Measurements from ENCODE around the gene ASCC1.
"Not testable (repeated sequence)": the region's sequence is repeated elsewhere in the genome, so short reads cannot be mapped to it uniquely, and the experiment has no call there.

Gene ASCC1

DNA sequence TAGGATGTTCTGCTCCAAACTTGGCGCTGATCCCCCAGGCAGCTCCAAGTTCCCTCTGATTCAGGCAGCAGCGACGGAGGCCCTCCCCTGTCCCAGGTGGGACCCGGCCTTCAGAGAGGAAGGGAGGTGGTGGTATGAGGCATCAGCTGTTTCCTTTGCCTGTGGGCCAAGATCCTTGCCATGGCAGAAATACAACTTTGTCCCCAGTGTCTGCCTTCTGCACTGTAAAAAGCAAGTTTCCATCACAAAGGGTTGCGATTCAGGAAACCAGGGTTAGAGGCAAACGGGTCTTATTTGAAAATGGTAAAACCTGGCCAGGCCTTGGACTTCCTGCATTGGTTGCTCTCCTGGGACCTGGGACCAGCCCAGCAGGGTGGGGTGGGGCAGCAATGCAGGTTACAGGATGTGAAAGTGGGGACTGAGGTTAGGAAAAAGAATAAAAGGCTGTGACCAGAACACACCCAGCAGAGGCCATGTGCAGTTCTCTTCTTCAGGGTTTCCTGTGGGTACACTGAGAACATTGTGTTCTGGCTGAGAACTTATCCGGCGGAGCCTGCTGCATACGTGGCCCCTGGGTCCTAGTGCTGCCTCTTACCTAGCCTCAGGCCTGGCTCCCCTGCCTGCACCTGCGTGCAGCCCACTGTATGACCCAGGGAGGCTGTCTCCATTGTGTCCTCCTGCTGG lies 32.5 kb upstream of the ASCC1 start:
- DNase-seq: peak in 3 of 4 experiments; percentile 33 to 49 (median 35)

DNA sequence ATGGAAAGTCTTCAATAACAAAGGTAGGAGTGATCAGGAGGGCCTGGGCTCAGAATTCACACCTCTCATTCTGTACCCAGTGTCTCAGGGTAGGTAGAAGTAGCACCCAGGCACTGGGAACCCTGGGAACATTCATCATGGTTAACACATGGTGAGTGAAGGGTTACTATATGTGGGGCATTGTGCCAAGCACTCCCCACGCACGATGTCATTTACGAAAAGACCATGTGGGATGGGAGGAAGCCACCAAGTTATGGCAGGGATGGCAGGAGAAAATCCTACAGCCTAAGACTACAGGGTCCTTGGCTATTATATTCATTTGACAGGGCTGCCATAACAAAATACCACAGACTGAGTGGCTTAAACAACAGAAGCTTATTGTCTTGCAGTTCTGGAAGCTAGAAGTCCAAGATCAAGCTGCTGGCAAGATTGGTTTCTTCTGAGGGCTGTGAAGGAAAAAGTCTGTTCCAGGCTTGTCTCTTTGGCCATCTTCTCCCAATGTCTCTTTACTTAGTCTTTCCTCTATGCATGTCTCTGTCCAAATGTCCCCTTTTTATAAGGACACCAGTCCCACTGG lies 30.0 kb upstream of the ASCC1 start:
- no peak for DNase-seq

DNA sequence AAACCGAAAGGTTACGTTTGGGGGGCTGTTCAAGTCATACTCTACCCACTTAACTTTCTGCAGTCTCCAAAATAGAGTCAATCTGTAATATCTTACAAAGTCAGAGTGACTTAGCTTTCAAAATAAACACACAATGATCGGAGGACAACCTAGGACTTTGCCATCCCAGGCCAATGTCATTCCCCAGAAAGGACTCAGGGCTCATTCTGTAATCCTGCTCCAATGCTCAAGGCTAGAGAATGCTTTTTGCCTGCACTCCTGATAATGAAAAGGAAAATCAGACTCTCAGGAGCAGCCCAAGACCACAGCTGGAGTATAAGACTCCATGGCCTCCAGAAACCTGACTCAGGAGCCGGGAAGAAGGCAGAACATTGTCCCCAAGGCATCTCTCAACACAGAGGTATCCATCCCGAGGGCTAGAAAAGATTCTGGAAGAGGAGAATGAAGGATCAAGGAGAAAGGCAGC lies 28.5 kb upstream of the ASCC1 start:
- DNase-seq: no peak

DNA sequence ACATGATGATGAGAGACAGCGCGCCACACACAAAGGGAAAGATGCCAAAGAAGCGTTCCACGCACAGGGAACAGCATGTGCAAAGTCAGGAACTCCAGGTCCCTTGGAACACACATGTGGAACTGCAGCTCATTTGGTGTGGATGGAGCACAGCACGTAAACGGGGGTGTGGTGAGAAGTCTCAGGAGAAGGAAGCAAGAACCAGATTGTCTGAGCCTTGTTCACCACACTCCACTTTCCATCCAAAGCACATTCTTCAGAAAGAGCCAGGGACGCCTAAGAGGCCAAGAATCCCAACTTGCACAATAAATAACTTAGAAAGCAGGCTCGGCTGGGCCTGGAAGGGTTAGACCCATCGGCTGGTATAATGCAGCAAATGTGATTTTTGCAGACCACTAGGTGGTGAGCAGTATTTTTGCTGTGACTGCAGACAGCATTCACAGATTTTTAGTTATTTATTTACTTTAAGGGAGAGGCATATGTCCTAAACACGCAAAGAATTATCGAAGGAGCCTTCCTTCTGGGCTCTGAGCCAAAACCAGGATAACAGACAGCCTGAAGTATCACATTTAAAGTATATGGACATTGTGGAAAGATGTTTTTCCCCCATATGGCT lies 27.9 kb upstream of the ASCC1 start:
- no peak for DNase-seq

DNA sequence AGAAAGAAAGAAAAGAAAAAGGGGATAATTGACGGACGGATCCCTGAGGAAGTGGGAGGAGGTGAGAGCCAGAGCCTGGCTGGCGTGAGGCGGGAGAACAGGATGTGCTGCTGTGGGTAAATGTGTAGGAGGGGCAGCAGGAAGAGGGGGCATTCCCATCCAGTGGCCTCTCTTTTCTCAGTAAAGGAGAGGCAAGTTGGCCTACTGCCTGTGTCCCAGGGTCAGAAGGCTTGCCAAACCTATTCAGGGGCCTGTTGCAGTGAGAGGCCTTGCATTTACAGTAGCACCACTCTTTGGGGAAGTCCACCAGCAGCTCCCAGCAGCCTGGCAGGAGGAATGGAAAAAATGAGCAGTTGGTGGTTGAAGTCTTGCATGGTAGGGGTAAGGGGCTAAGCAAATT lies 26.6 kb upstream of the ASCC1 start:
- no peak for DNase-seq

DNA sequence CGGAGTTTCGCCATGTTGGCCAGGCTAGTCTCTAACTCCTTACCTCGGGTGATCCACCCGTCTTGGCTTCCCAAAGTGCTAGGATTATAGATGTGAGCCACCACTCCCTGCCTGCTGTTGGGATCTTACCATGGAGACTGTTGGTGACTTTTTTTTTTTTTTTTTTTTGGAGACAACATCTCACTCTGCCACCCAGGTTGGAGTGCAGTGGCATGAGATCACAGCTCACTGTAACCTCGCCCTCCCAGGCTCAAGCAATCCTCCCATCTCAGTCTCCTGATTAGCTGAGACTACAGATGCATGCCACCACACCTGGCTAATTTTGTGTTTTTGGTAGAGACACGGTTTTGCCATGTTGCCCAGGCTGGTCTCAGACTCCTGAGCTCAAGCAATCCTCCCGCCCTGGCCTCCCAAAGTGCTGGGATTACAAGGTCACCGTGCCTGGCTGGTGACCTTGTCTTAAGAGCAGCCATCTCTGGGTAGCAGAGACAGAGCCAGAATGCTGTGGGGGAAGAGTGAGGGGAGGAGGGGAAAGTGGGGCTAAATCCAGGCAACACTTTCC lies 25.7 kb upstream of the ASCC1 start:
- no peak for DNase-seq

DNA sequence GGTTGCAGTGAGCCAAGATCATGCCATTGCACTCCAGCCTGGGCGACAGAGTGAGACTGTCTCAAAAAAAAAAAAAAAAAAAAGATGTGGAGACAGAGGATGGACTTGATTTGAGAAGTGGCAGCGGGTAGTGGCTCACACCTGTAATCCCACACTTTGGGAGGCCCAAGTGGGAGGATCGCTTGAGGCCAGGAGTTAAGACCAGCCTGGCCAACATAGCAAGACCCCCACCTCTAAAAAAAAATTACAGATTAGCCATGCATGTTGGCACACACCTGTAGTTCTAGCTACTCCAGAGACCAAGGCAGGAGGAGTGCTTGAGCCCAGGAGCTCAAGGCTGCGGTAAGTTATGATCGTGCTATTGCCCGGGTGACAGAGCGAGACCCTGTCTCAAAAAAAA lies 24.3 kb upstream of the ASCC1 start:
- DNase-seq: no peak

DNA sequence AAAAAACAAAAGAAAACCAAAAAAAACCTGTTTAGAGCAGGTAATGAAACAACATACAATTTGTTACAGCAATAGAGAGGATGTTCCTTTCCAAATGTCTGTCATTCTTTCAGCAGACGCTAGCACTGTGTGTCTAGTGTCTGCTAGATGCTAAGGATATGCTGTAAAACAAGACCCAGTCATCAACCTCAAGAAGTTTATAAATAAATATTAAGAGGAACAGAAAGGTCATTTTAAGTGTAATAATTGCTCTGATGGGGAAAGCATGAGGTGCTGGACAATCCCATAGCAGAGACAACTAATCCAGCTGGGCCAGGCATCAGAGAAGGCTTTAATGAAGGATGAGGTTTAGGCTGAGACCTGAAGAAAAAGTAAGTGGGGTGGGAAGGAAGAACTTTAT lies 23.3 kb upstream of the ASCC1 start:
- no peak for DNase-seq

DNA sequence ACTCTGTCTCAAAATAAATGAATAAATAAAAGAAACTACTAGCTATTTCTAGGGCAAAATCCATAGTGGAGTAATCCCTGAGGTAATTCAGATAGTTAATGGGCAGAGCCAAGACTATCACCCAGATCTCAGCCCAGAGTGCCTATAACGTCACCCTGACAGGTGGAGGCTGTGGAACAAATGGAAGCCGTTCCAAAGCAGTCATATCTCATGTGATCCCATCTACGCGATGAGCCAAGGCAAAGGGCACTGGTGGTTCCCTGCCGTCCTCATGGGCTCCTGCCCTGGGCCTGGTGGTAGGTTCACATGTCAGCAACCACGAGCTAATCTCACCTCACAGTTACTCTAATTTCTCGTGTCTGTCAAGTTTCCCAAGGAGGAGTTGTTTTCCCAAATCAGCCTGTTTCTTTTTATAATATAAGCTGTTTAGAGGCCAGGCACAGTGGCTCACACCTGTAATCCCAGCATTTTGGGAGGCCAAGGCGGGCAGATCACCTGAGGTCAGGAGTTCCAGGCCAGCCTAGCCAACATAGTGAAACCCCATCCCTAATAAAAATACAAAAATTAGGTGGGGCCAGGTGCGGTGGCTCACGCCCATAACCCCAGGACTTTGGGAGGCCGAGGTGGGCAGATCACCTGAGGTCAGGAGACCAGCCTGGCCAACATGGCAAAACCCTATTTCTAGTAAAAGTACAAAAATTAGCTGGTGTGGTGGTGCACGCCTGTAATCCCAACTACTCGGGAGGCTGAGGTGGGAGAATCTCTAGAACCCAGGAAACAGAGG lies 22.5 kb upstream of the ASCC1 start:
- no peak for DNase-seq

DNA sequence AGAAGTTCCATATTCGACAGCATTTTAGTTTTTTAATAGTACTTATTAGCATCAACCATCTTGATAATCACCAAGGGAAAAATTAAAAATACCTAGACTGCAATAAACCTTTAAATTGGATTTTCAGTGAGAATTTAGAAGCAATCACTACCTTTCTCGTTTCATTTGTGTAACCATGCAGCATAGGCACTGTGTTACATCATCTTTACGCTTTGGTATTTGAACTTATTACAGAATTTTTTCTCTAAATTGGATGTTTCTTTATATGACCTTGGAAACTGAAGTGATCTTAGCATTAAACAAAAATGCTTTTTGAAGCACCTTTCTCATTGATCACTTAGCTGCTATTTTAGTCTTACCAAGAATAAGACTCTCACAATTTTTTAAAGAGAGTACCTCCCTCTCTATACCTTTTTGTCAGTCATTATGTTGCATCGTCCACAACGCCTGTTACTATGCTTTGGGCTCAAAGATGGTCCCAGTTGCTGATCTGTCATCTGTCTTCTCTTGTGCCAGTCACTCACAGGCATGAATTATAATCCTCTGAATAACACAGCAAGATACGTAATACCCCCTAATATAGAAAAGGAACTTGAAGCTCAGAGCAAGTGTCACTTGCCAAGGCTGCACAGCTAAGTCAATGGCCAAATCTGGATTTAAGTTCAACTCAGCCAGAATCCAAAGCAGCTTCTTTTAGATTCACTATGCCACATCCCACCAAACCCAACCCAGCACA lies 19.6 kb upstream of the ASCC1 start:
- no peak for DNase-seq

DNA sequence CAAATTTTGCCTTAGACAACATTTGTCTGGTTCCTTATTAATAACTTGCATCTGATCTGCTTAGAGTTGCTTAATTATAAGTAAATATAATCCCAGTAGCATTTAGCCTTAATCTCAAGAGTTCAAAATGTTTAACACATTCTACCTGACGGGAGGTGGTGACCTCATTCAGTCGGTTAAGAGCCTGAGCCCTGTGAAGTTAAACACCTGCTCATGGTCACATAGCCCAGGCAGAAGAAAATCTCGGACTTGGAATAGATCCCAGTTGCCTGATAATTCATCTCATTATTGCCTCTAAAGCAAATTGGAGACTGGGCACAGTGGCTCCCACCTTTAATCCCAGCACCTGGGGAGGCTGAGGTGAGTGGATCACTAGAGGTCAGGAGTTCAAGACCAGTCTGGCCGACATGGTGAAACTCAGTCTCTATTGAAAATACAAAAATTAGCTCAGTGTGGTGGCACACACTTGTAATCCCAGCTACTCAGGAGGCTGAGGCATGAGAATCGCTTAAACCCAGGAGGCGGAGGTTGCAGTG lies 18.6 kb upstream of the ASCC1 start:
- DNase-seq: no peak

DNA sequence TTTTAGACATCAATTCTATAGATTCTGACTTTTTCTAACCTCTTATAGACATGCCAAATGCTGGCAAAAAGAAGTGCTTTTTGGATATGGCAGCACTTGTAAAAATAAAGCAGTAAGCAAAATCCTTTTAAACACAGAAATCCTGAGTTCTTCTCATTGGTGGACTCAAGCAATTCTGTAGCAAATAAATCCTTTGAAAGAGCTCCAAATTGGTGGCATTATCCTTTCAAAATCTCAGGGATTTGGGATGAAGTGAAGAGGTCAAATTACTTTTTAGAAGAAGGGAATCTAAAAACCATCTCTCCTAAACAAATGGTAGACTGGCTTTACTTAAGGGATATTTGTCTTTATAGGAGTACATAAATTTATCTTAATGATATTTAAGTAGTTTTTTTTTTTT lies 17.5 kb upstream of the ASCC1 start:
- no peak for DNase-seq

DNA sequence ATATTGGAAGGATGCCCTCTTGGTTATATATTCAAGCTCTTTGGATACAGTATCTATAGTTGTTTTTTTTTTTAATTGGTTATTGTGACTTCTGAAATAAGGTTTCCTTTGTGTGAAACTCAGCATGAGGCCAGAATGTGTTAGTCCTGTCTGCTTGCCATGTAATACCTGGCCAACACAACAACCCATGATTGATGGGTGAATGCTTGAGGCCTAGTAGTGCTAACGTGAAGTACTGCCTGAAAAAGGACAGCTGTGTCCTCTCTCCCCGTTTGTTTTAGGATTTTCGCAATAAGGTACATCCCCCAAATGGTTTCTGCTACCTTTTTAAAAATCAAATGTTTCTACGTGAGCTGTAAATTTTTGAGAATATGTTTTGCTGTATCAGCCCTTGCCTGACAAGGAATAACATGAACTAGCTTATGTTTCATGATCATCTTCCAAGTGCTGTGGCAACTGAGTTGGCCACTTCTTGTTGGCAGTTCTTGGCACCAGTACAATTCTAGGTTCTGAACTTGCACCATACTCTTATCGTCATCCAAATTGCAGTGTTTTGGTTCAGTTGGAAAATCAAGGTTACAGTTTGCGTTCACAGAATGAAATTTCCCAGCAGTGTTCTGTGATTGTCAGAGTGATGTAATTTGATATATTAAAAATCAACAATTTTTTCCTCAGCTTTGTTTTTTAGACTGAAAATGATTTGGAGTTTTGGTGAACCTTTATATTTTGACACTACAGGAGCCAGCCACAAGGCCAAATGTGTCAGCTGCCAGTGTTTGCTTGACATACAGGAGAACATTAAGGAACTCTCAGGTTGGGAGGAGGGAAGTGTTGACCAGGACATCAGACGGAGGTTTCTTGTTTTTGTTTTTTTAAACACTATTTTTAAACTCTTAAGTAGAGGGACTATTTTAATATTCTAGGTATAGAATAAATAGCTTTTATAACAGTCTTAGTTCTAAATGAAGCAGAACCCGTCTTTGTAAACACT lies 13.5 kb upstream of the ASCC1 start:
- DNase-seq: no peak

DNA sequence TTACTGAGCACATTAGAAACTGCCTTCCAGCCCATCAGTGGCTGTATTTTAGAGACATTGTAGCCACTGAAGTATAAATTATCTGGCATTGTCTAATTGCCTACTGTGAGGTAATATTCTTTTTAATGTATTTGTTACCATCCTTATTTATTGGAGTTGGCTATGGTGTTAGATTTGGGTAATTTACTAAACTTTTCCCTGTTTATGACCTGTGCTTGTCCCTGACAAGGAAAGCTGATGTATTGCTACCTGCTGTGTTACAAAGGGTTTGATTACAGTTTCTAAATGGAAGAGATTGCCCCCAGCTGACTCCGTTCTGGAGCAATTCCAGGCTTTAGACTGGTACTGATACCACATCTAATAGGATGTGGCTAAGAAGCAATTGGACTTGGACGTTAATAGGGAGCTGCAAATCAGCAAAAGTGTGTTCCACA lies 12.3 kb upstream of the ASCC1 start:
- no peak for DNase-seq

DNA sequence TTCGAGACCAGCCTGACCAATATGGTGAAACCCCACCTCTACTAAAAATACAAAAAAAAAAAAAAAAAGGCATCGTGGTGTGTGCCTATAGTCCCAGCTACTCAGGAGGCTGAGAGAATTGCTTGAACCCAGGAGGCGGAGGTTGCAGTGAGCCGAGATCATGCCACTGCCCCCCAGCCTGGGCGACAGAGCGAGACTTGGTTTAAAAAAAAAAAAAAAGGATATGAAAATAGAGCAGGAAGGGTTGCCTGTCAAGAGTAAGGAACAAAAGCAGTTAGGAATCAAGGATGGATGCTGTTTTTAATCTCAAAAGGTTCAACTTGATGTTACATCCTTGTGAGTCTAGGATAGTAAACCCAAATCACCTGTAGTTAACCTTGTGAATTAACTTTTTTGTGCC lies 11.8 kb upstream of the ASCC1 start:
- no peak for DNase-seq

DNA sequence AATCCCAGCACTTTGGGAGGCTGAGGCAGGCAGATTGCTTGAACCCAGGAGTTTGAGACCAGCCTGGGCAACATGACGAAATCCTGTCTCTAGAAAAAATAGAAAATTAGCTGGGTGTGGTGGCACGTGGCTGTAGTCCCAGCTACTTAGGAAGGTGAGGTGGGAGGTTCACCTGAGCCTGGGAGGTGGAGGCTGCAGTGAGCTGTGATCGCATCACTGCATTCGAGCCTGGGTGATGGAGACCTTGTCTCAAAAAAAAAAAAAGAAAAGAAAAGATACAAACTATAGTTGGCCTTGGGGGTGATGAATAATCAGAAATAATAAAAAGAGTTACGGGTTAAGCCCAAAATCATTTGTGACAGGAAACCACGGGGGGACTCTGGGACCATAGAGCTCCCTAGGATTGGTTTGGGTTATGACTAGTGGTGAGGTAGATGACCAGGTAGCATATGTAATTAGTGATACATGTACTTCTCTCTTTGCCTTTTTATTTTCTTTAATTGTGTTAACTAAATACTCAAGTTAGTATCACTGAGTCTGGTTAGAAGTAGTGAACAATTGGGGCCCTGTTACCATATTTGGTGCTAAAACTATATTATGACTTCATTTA lies 10.4 kb upstream of the ASCC1 start:
- DNase-seq: no peak

DNA sequence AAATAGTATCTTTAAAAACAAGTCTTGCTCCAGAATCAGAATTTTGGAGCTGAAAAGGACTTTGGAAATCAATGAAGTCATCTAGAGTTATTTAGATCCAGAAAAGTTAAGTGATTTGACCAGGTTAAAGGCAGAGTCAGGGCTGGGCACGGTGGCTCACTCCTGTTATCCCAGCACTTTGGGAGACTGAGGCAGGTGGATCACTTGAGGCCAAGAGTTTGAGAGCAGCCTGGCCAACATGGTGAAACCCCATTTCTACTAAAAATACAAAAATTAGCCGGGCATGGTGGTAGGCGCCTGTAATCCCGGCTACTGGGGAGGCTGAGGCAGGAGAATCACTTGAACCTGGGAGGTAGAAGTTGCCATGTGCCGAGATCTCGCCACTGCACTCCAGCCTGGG lies 8.1 kb upstream of the ASCC1 start:
- DNase-seq: not testable (repeated sequence)

DNA sequence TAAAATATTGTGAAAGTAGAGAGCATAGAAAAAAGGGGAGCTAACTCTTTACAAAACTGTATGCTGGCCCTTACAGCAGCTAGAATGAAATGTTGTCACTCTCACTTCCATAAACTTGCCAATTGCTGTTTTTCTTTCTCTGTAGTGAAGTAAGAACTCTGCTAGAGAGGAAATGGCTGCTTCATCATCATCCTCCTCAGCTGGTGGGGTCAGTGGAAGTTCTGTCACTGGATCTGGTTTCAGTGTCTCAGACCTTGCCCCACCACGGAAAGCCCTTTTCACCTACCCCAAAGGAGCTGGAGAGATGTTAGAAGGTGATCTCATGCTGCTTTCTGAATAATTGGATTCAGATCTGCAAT lies 7.6 kb upstream of the ASCC1 start:
- DNase-seq: no peak

DNA sequence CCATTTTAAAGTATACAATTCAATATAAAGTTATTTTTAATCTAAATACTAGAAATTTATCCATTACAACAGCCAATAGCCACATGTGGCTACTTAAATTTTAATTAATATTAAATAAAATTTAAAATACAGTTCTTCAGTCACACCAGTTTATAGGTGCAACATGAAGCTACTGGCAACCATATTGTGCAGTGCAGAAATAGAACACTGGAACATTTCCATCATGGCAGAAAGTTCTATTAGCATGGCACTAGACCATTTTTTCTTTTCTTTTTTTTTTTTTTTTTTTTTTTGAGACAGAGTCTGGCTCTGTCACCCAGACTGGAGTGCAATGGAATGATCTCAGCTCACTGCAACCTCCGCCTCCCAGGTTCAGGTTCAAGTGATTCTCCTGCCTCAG lies 5.2 kb upstream of the ASCC1 start:
- no peak for DNase-seq

DNA sequence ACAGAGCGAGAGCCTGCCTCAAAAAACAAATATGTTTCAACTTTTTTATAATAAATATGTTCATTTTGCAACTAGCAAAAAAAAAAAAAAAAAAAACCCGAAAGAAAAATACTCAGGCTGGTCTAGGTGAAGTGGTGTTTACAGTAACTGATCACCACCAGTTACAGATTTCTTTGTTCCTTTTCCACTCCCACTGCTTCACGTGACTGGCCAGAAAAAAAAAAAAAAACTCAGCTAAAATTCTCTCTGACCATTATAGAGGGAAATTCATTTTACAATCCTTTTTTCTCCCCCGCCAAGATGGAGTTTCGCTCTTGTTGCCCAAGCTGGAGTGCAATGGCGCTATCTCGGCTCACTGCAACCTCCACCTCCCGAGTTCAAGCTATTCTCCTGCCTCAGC lies 4.6 kb upstream of the ASCC1 start:
- no peak for DNase-seq

Data from activated CD4-positive, CD25-positive, alpha-beta regulatory T cell (primary cell).